Measurements from ENCODE around the gene MPL.

The MPL gene

GRCh38 chr1:43305926-43306687 is 31.5 kb upstream of the MPL start:
- no peak for DNase-seq (ENCODE audit: low spot score)

GRCh38 chr1:43306688-43307457 is 30.7 kb upstream of the MPL start:
- no peak for DNase-seq (ENCODE audit: low spot score)

- no peak for DNase-seq (ENCODE audit: low spot score)
Observed at GRCh38 chr1:43307458-43308158, 30.0 kb upstream of the MPL start.

- no peak for DNase-seq (ENCODE audit: low spot score)
Observed at GRCh38 chr1:43308635-43309404, 28.8 kb upstream of the MPL start.

- DNase-seq (ENCODE audit: low spot score), result no peak
Observed at GRCh38 chr1:43309405-43310025, 28.1 kb upstream of the MPL start.

- DNase-seq (ENCODE audit: low spot score), result no peak
Observed at GRCh38 chr1:43311521-43311920, 26.1 kb upstream of the MPL start.

GRCh38 chr1:43312212-43312623 is 25.4 kb upstream of the MPL start:
- no peak for DNase-seq (ENCODE audit: low spot score)

GRCh38 chr1:43312663-43313515 is 24.7 kb upstream of the MPL start:
- no peak for DNase-seq (ENCODE audit: low spot score)

GRCh38 chr1:43313771-43314170 is 23.8 kb upstream of the MPL start:
- DNase-seq (ENCODE audit: low spot score), result no peak

GRCh38 chr1:43314233-43314632 is 23.4 kb upstream of the MPL start:
- no peak for DNase-seq (ENCODE audit: low spot score)

- no peak for DNase-seq (ENCODE audit: low spot score)
Observed at GRCh38 chr1:43315481-43315880, 22.1 kb upstream of the MPL start.

GRCh38 chr1:43315963-43316737 is 21.5 kb upstream of the MPL start:
- no peak for DNase-seq (ENCODE audit: low spot score)

GRCh38 chr1:43316738-43317520 is 20.7 kb upstream of the MPL start:
- no peak for DNase-seq (ENCODE audit: low spot score)

- DNase-seq (ENCODE audit: low spot score), result no peak
Observed at GRCh38 chr1:43317817-43318471, 19.7 kb upstream of the MPL start.

- DNase-seq (ENCODE audit: low spot score), result no peak
Observed at GRCh38 chr1:43318831-43319230, 18.8 kb upstream of the MPL start.

GRCh38 chr1:43319288-43319687 is 18.3 kb upstream of the MPL start:
- no peak for DNase-seq (ENCODE audit: low spot score)

GRCh38 chr1:43319766-43320165 is 17.9 kb upstream of the MPL start:
- DNase-seq (ENCODE audit: low spot score), result no peak

GRCh38 chr1:43321331-43321891 is 16.2 kb upstream of the MPL start:
- DNase-seq (ENCODE audit: low spot score), result no peak

All from SK-N-DZ (cell line).